Naive thymus-derived CD4-positive, alpha-beta T cell (primary cell): ENCODE data around the gene ATP6V0E2. TPM values are rescaled to one million over a fixed set of nuclear protein-coding genes. Genes with fewer than 3 reads are reported as not detected.

Source experiments
- ATAC-seq: fragments of 150-1000 bp; cut with Tn5 transposase; 2 replicates; pipeline ENCODE4 v1.10.0; 2021; ENCODE audit warnings: mild to moderate bottlenecking, moderate library complexity
- CTCF ChIA-PET: fragments of 350-600 bp; sonication (Branson Sonifier 250); formaldehyde crosslinking; loops from one replicate; lab custom pipeline; 2021; ENCODE audit warnings: antibody characterized with exemption; lab: Charles Lee
- POLR2A ChIA-PET: fragments of 350-600 bp; sonication (Branson Sonifier 250); formaldehyde crosslinking; loops from one replicate; lab custom pipeline; 2021; ENCODE audit warnings: antibody characterized with exemption, inconsistent platforms; lab: Charles Lee
- DNase-seq, 9 donors: peaks; one replicate each; pipeline versions ENCODE4 v3.0.0 to v3.0.0-alpha.2; 2020 to 2022; ENCODE audit warnings: mixed read lengths in 1 of 9
- H3K27ac ChIP-seq: one replicate; pipeline ENCODE4 v1.7.0; 2013; ENCODE audit warnings: mild to moderate bottlenecking, low read depth, low read length, moderate library complexity
- H3K27me3 ChIP-seq, 2 donors: one replicate each; pipeline ENCODE4 v1.7.0; 2013; ENCODE audit warnings: low read length in 2 of 2, mild to moderate bottlenecking in 2 of 2, moderate library complexity in 2 of 2; ENCODE audit not compliant: control insufficient read depth in 2 of 2, insufficient read depth in 2 of 2
- H3K36me3 ChIP-seq, 3 experiments: 1 replicate in 2 of 3; 2 replicates in 1 of 3; pipeline ENCODE4 v1.7.0; 2013; ENCODE audit warnings: low read length in 3 of 3, mild to moderate bottlenecking in 3 of 3, moderate library complexity in 1 of 3; ENCODE audit not compliant: insufficient read depth in 3 of 3, control insufficient read depth in 2 of 3
- H3K4me1 ChIP-seq, 2 donors: one replicate each; pipeline ENCODE4 v1.7.0; 2013; ENCODE audit warnings: low read length in 2 of 2, mild to moderate bottlenecking in 2 of 2, moderate library complexity in 1 of 2; ENCODE audit not compliant: control insufficient read depth in 2 of 2, insufficient read depth in 2 of 2
- H3K4me3 ChIP-seq: 2 replicates; pipeline ENCODE4 v1.7.0; 2013; ENCODE audit warnings: mild to moderate bottlenecking, low read length
- H3K9me3 ChIP-seq, 3 experiments: 1 replicate in 2 of 3; 2 replicates in 1 of 3; pipeline ENCODE4 v1.7.0; 2013; ENCODE audit warnings: low read length in 3 of 3; ENCODE audit not compliant: control insufficient read depth in 2 of 3
- H3K27ac Mint-ChIP-seq, 9 donors: one replicate each; pipeline ENCODE4 v1.8.0; 2020 to 2022; ENCODE audit warnings: mixed read lengths in 9 of 9, mild to moderate bottlenecking in 8 of 9, moderate library complexity in 5 of 9, inconsistent platforms in 2 of 9
- H3K27me3 Mint-ChIP-seq, 5 donors: one replicate each; pipeline ENCODE4 v1.8.0; 2021 to 2022; ENCODE audit warnings: mixed read lengths in 5 of 5, mild to moderate bottlenecking in 1 of 5
- H3K36me3 Mint-ChIP-seq, 5 donors: one replicate each; pipeline ENCODE4 v1.8.0; 2020 to 2022; ENCODE audit warnings: mixed read lengths in 5 of 5, mild to moderate bottlenecking in 3 of 5, inconsistent platforms in 1 of 5
- H3K4me1 Mint-ChIP-seq, 7 donors: one replicate each; pipeline ENCODE4 v1.8.0; 2020 to 2022; ENCODE audit warnings: mixed read lengths in 7 of 7, mild to moderate bottlenecking in 3 of 7, inconsistent platforms in 1 of 7
- H3K4me3 Mint-ChIP-seq, 10 donors: one replicate each; pipeline ENCODE4 v1.8.0; 2020 to 2022; ENCODE audit warnings: mild to moderate bottlenecking in 10 of 10, mixed read lengths in 10 of 10, moderate library complexity in 6 of 10, inconsistent platforms in 2 of 10
- H3K9me3 Mint-ChIP-seq, 11 donors: one replicate each; pipeline ENCODE4 v1.8.0; 2020 to 2022; ENCODE audit warnings: mixed read lengths in 11 of 11, mild to moderate bottlenecking in 4 of 11, inconsistent platforms in 1 of 11, moderate library complexity in 1 of 11
- intact Hi-C, 2 donors: fragments of 100-400 bp; cut with micrococcal nuclease; formaldehyde crosslinking; loops; one replicate each; pipeline ENCODE4 v1.15.1; 2023
- polyA plus RNA-seq, 2 donors: library from polyadenylated mRNA; unstranded; fragments of 300-500 nt; fragmentation: Illumina TruSeq; gene quantifications; one replicate each; pipeline ENCODE4 v1.2.3, GENCODE V29; 2021
- total RNA-seq, 6 experiments: library from RNA in 5 of 6; stranded (reverse) in 5 of 6; gene quantifications; 1 replicate in 5 of 6; 2 replicates in 1 of 6; pipeline ENCODE4 v1.2.3 and lab custom pipeline; 2021 to 2026

The ATP6V0E2 gene
- total and polyA plus RNA-seq, 7 experiments from 2014 or later: 32.7 to 240 (median 67.5) TPM

DNA sequence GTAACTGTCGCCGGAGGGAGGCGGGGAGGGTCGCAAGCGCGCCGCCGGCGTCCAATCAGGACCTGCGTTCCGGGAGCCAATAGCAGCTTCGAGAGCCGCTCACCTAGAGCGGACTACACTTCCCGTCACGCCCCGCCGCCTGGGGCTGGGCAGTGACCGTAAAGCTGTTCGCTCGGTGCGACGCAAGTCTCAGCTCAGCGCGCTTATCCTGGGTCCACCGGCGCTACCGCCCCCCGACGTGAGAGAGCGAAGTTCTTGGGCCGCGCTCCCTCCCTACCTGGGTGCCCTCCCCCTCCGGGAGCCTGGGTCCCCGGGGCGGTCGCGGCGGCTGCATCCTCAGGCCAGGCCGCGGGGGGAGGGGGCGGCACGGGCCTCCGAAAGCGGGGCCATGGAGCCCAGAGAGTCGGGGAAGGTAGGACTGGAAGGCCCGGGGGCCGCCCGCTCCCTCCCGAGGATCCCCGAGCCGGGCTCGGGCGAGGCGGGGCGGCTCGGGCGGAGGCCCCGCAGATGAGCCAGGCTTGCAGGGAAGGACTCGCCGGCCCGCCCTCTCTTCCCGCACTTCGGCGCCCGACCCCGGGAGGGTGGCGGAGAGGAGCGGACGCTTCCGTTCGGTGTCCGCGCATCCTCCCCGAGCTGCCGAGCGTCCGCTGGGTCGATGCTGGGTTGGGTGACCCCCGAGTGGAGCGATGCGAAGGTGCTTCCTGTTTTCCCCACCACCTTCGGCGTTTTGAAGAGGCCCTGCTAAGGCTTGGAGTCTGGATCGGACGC, 35.4 kb upstream of the ATP6V0E2 start, which contains the start of gene ZNF862:
Gene ZNF862, plus strand, starts transcription at position 152 of the 768 bp plus-strand sequence. Its CDS starts 237 bp downstream, at position 389.
- Mint-ChIP-seq H3K4me3 (peak within 1 kb of the TSS; percentile 85 to 97 (median 91)), H3K9me3 (peaks cover 0 to 2% (median 0%) of the 10 kb centered on the region in 11 donors), H3K27ac (peak within 1 kb of the TSS; percentile 77 to 96 (median 88)), H3K27me3 (peaks cover 0 to 15% (median 3%) of the 10 kb centered on the region in 5 donors), H3K4me1 (peaks cover 25 to 53% (median 48%) of the 10 kb centered on the region in 7 donors), H3K36me3 (peaks cover 0 to 8% (median 0%) of the 10 kb centered on the region in 5 donors)
- H3K36me3 ChIP-seq: no peaks in the 10 kb centered on the region
- intact Hi-C loops: loop anchor here (1.0 to 10.0 kb wide), 13 partner anchors 16 to 1389 kb away; partner anchors contain the start of genes ABCF2 (in 2 of the 2), ATP6V0E2 (in 2 of the 2), ABCB8 (in 1 of the 2) and AGAP3 (in 1 of the 2)
- CTCF ChIA-PET: interaction anchor here (0.7 to 3.0 kb wide), 5 partner anchors 16 to 44 kb away, joined by 3 to 10 read pairs (median 6); no protein-coding TSS in a partner anchor
- H3K4me3 ChIP-seq: peak within 1 kb of the TSS; percentile 67
- H3K27ac ChIP-seq: peak within 1 kb of the TSS; percentile 79
- POLR2A ChIA-PET: interaction anchor here (0.7 to 3.3 kb wide), 11 partner anchors 11 to 530 kb away, joined by 3 to 81 read pairs (median 5); partner anchors contain the start of genes ATP6V0E2 and REPIN1
- no peaks in the 10 kb centered on the region for H3K27me3 ChIP-seq
- H3K4me1 ChIP-seq: peaks cover 12 to 22% of the 10 kb centered on the region in 2 donors
- no peaks in the 10 kb centered on the region for H3K9me3 ChIP-seq
- ATAC-seq: peak; percentile 99
- DNase-seq: peak; percentile 84 to 96 (median 94)

DNA sequence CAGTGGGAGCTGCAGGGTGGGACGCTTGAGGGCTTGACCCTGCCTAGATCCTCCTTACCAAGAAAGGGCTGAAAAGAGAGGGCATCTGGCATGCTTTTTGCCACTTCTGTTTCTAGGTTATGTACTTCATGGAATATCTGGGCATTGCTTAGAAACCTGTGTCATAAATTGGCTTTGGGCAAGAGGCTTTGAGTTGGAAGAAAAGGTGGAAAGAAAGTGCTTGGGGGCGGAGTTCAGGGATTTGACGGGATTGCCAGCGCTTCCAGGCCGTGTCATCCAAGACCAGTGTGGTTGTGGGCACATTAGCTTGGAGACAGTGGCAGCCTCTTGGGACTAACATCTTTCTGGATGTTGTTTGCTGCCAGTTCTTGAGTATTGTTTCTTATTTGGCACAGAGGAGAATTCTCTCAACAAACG, 34.8 kb upstream of the ATP6V0E2 start:
- ATAC-seq: no peak
- H3K9me3 Mint-ChIP-seq: peaks cover 0 to 2% (median 0%) of the 10 kb centered on the region in 11 donors
- POLR2A ChIA-PET: interaction anchor here (1.1 to 3.3 kb wide), 9 partner anchors 10 to 530 kb away, joined by 3 to 81 read pairs (median 7); partner anchors contain the start of genes ATP6V0E2 and REPIN1
- peaks cover 26 to 58% (median 54%) of the 10 kb centered on the region in 7 donors for H3K4me1 Mint-ChIP-seq
- Histone ChIP-seq H3K4me3 (peak overlapping the region; percentile 67), H3K27ac (peak overlapping the region; percentile 79), H3K9me3 (no peaks in the 10 kb centered on the region), H3K4me1 (peaks cover 12 to 28% of the 10 kb centered on the region in 2 donors), H3K36me3 (no peaks in the 10 kb centered on the region), H3K27me3 (no peaks in the 10 kb centered on the region)
- H3K36me3 Mint-ChIP-seq: peaks cover 0 to 8% (median 0%) of the 10 kb centered on the region in 5 donors
- H3K27me3 Mint-ChIP-seq: peaks cover 0 to 15% (median 0%) of the 10 kb centered on the region in 5 donors
- intact Hi-C loops: loop anchor here (1.0 to 10.0 kb wide), 13 partner anchors 15 to 1388 kb away; partner anchors contain the start of genes ABCF2 (in 2 of the 2), ATP6V0E2 (in 2 of the 2), ABCB8 (in 1 of the 2) and AGAP3 (in 1 of the 2)
- H3K4me3 Mint-ChIP-seq: peak overlapping the region; percentile 78 to 97 (median 86)
- peak overlapping the region; percentile 7 to 88 (median 73) for H3K27ac Mint-ChIP-seq
- no peak for DNase-seq
- CTCF ChIA-PET: interaction anchor here (0.7 to 3.0 kb wide), 5 partner anchors 15 to 46 kb away, joined by 3 to 10 read pairs (median 6); no protein-coding TSS in a partner anchor

DNA sequence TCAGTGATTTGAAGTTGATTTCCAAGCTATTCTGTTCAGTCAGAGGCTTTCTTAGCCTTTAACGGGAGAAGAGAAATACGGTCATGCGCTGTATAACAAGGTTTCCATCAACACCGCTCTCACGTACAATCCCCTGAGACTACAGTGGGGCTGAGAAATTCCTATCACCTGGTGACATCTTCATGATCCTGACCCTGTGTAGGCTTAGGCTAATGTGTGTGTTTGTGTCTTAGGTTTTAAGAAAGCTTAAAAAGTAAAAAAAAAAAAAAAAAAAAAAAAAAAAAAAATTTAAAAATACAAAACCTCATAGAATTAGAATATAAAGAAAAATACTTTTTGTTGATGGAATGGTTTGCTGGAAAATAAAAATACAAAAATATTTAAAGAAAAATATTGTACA, 33.8 kb upstream of the ATP6V0E2 start:
- ChIA-PET POLR2A (interaction anchor here (0.7 to 3.3 kb wide), 8 partner anchors 9 to 34 kb away, joined by 3 to 81 read pairs (median 7); no protein-coding TSS in a partner anchor), CTCF (interaction anchor here (0.9 to 3.0 kb wide), 7 partner anchors 14 to 226 kb away, joined by 3 to 10 read pairs (median 5); no protein-coding TSS in a partner anchor)
- Histone ChIP-seq H3K4me3 (no peak overlapping the region), H3K9me3 (no peaks in the 10 kb centered on the region), H3K27me3 (no peaks in the 10 kb centered on the region), H3K36me3 (peaks cover 0 to 2% (median 0%) of the 10 kb centered on the region in 3 experiments), H3K27ac (no peak overlapping the region), H3K4me1 (peaks cover 12 to 36% of the 10 kb centered on the region in 2 donors)
- peaks cover 0 to 2% (median 0%) of the 10 kb centered on the region in 11 donors for H3K9me3 Mint-ChIP-seq
- H3K36me3 Mint-ChIP-seq: peaks cover 0 to 9% (median 3%) of the 10 kb centered on the region in 5 donors
- peaks cover 29 to 68% (median 64%) of the 10 kb centered on the region in 7 donors for H3K4me1 Mint-ChIP-seq
- intact Hi-C loops: loop anchor here in 1 of 2 donors (2.0 to 10.0 kb wide), 2 partner anchors 17 to 1245 kb away; partner anchors contain the start of genes AGAP3, FASTK and TMUB1
- DNase-seq (no peak), ATAC-seq (no peak)
- H3K27me3 Mint-ChIP-seq: peaks cover 0 to 11% (median 0%) of the 10 kb centered on the region in 5 donors
- peak overlapping the region; percentile 78 to 97 (median 86) for H3K4me3 Mint-ChIP-seq
- H3K27ac Mint-ChIP-seq: peak overlapping the region in 6 of 9 donors; percentile 29 to 88 (median 75)

DNA sequence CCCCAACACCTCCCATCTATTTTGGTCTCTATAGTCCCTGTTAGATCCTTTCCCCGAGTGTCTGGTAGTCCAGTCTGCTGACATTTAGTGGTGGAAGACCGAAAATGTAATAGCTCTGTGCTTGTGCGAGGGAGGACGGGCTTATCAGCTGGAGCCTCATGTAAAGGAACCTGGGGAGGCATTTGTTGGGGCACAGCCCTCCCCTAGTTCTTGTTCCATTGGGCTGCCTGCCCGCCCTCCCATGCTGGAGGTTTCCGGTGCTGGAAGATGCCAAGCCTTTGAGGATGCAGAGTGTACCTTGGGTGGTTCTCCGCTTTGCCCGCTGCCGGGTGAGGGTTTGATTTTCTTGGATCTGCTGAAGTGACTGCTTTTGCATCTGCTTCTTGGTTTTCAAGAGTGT, 30.2 kb upstream of the ATP6V0E2 start:
- Histone ChIP-seq H3K9me3 (no peaks in the 10 kb centered on the region), H3K4me3 (no peak overlapping the region), H3K27ac (no peak overlapping the region), H3K36me3 (peaks cover 0 to 28% (median 3%) of the 10 kb centered on the region in 3 experiments), H3K27me3 (no peaks in the 10 kb centered on the region), H3K4me1 (peaks cover 12 to 51% of the 10 kb centered on the region in 2 donors)
- peak overlapping the region in 4 of 9 donors; percentile 32 to 80 (median 54) for H3K27ac Mint-ChIP-seq
- peaks cover 3 to 29% (median 11%) of the 10 kb centered on the region in 5 donors for H3K36me3 Mint-ChIP-seq
- peaks cover 27 to 84% (median 79%) of the 10 kb centered on the region in 7 donors for H3K4me1 Mint-ChIP-seq
- no peaks in the 10 kb centered on the region for H3K27me3 Mint-ChIP-seq
- CTCF ChIA-PET: interaction anchor here (1.3 kb wide), 2 partner anchors 11 to 22 kb away, joined by 3 read pairs; no protein-coding TSS in a partner anchor
- H3K9me3 Mint-ChIP-seq: no peaks in the 10 kb centered on the region
- ATAC-seq (no peak), DNase-seq (no peak)
- intact Hi-C loops: no loop called here
- H3K4me3 Mint-ChIP-seq: no peak overlapping the region
- POLR2A ChIA-PET: interaction anchor here (0.7 to 6.5 kb wide), 4 partner anchors 11 to 26 kb away, joined by 3 to 44 read pairs (median 12); no protein-coding TSS in a partner anchor

DNA sequence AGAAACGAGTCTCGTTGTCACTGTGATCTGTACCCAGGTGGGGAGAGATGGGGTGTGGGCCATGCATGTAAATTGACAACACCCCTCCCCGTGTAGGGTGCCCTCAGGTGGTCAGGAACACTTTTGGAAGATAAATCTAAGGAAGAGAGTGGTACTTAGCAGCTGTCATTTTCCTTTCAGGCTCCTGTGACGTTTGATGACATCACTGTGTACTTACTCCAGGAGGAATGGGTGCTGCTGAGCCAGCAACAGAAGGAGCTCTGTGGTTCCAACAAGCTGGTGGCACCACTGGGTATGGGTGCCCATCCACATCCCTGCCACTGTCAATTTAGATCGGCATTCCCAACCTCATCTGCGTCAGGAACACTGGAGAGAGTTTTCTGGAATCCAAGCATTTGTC, 29.3 kb upstream of the ATP6V0E2 start:
- no peaks in the 10 kb centered on the region for H3K9me3 ChIP-seq
- Mint-ChIP-seq H3K9me3 (no peaks in the 10 kb centered on the region), H3K27me3 (no peaks in the 10 kb centered on the region), H3K27ac (peak overlapping the region in 7 of 9 donors; percentile 32 to 80 (median 67)), H3K36me3 (peaks cover 3 to 37% (median 16%) of the 10 kb centered on the region in 5 donors), H3K4me3 (peak overlapping the region in 7 of 10 donors; percentile 1 to 77 (median 54)), H3K4me1 (peaks cover 20 to 82% (median 72%) of the 10 kb centered on the region in 7 donors)
- no peak for ATAC-seq
- no peak overlapping the region for H3K4me3 ChIP-seq
- peak overlapping the region; percentile 30 for H3K27ac ChIP-seq
- intact Hi-C loops: no loop called here
- H3K36me3 ChIP-seq: peaks cover 0 to 35% (median 4%) of the 10 kb centered on the region in 3 experiments
- ChIA-PET CTCF (interaction anchor here (0.8 to 1.3 kb wide), 3 partner anchors 10 to 25 kb away, joined by 3 read pairs; no protein-coding TSS in a partner anchor), POLR2A (interaction anchor here (1.7 to 6.5 kb wide), 3 partner anchors 10 to 25 kb away, joined by 4 to 44 read pairs (median 18); no protein-coding TSS in a partner anchor)
- H3K4me1 ChIP-seq: peaks cover 5 to 44% of the 10 kb centered on the region in 2 donors
- H3K27me3 ChIP-seq: no peaks in the 10 kb centered on the region
- no peak for DNase-seq
